T47D (cell line): ENCODE measurements around the gene SOX1.

Source experiments
- DNase-seq, 2 experiments: peaks; one replicate each; pipeline versions ENCODE4 v3.0.0 to v3.0.0-alpha.2; 2011 to 2012; ENCODE audit warnings: low read depth in 1 of 2, low spot score in 1 of 2
- JUND ChIP-seq: IDR thresholded peaks from 2 replicates; pipeline ENCODE4 v1.6.1; 2012; ENCODE audit warnings: low read depth
- in situ Hi-C: cut with HindIII; loops from 2 replicates; pipeline ENCODE4 v1.10.0; 2016; ENCODE audit warnings: low sequenced_read_pairs, low pct_unique_long_range_greater_than_20kb

The SOX1 gene

DNA sequence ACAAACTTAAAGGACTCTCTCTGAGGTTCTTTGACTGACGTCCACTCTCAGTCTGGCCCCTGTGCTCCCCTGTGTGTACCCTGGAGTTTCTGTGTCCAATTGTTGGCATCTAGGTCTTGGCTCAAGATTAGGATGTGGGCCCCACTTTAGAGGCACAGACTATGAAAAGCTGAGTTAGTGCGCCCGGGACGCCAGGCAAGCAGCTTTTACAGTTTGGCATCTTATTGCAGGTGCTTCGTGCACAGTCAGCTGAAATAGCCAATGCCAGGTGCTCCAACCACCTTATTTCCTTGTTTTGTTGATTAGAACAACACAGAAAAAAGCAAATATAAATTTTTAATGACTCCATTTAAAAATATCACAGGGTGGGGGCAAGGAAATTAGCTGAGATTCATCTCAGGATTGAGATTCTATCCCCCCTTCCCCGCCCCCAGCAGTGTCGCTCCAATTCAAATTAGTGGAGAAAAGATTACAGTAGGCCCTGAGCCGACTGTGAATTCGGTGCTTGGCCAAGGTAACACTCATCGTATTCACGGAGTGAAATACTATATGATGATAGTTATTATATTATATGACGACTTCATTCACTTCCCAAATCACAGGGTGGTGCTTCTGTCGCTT is 4.3 kb downstream of the SOX1 start:
- DNase-seq: no peak
- in situ Hi-C loops: no loop called here
- no peak for TF ChIP-seq JUND

DNA sequence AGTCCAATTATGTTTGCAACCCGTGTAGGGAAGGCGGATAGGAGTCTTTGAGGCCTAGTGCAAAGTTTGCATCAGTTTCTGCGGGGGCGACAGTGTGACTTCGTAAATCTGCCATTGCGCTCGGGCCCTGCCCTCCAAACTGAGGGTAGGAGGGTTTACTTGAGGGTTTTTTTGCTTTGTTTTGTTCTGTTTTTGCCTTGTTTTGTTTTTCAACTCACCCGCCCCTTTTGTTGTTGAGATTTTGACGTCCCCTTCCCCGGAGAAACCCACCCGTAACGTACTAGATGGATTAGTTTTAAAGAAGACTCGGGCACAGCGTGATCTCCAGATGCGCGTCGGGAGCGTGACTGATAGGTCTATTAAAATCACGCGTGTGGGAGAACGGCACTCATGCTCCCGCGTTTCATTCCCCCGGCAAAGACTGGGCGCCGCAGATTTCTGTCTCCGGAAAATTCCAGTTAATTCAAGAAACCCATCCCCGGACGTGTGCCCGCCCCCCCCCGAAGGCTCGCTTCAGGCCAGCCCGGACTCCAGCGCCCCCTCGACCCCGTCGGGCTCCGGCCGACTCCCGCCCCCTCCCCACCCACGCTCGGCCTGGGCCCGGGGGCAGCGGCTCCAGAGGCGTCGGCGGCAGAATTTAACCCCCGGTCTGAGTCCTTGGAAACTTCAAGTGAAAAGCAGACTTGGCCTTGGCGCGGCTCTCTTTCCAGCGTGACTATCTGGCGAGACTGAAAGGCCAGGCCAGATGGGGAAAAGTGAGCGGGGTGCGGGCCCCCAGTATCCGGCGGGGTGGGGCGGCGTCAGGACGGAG is 5.0 kb downstream of the SOX1 start:
- in situ Hi-C loops: no loop called here
- TF ChIP-seq JUND: no peak
- DNase-seq: no peak

DNA sequence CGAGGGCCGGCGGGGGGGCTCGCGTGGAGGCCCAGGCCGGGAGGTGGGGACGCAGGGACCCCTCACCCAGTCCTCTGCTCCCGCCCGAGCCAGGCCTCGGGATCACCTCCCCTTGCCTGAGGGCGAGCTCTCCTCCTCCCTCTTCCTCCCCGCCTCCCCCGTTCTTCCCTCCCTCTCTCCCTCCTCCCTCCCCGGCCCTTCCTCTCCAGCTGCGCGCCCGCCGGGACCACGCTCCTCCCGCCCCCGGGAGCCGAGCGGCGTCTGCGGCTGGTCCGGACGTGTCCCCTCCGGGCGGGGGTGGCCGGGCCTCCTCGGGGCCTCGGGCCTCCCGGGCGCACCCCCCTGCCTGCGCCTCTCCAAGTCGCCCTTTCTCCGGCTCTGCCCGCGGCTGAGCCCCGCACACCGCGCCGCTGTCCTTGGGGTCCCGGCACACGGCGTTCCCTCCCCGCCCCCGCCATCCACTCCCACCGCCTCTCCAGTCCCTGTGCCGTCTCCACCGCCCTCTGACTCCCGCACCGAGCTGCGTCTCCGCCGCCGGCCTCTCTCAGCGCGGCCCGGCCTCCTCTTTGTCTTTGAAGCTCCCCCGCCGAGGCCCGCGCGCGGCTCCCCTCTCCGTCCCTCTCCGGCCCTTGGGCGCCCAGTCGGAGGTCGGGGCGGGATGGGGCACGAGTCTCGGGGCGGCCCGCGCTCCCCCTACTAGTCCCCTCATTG is 5.7 kb downstream of the SOX1 start:
- TF ChIP-seq JUND: no peak
- in situ Hi-C loops: no loop called here
- DNase-seq: no peak

DNA sequence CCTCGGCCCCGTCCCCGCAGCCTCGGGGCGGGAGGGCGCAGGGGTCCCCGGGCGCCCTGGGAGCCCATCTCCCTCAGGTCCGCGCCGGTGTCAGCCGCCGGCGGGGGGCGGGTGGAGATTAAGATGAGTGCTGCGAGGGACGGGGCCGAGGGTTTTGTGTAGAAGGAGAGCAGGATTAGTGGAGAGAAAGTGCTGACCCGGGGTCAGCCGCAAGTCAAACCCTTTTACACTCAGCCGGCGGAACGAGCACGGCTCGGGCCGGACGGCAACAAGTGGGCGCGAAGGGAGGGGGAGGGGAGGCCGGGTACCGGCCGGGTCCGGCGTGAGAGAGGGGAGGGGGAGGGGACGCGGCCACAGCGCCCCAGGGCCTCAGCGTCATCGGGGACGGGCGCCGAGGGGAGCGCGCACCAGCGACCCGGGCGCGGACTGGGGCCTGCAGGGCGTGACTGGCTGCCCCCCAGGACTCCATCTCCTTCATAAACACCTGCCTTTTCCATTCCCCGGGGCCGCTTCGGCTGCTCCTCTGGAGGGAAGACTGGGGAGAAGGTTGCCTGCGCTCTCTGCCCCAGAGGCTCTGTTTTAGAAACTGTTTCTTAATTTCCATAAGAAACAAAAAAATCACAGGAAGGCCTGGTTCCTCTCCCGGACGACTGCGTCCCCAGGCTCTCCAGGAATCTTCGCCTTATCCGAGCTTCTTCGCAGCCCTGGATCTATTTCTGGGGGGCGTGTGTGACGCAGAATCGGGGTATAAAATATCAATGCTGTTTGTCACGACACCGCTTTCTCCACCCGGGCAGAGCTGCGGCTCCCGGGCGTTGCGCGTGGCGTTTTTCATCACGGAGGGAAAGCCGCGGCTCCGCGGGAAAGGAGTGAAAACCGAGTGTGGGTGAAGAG is 6.5 kb downstream of the SOX1 start:
- no peak for DNase-seq
- in situ Hi-C loops: no loop called here
- TF ChIP-seq JUND: no peak

DNA sequence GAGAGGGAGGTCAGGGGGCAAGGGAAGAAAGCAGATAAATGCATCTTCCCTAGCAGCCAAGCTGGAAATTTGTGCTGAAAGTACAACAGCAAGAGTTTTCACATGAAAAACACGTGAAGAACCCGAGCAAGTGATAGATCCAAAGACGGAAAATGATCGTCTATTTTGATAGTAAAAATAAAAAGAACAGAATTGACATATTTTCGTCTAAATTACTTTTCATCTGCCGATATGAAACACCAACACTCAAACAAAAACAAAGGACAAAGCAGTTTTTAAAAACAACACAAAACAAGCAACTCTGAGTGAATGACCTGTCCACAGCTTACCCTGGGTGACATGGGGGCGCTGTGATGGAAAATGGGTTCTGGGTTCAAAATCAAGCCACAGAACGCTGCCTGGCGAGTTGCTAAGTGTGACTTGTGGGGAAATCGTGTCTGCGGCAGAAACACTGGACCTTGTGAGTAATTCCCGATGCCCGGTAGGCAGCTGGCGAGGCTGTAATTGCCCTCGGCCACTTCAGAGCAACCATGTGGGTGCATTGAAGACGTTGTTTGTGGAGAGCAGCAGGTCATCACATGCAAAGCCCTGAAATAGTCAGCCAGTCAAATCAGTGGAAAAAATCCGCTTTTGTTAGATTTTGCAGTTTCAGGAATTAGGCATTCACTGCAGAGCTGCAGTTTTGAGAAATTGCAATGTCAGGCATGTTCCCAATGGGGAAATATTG is 7.4 kb downstream of the SOX1 start:
- in situ Hi-C loops: no loop called here
- no peak for DNase-seq
- TF ChIP-seq JUND: no peak

DNA sequence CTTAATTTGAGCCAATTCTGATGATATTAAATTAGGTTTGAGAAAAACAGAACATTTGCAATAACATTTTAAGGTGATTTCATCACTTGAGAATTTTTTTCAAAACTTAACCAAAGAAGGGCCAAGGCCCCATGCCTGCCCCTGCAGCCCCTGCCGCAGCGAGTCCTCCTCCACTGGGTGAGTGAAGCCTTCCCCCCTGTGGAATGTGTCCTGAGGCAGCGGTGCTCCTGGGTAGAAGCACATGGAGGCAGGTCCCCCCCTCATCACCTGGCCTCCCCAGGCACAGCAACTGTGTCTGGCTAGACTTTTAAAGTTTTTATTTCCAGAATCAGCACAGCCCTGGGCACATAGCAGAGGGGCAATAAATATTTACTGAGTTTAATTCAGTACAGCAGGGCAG is 10.8 kb downstream of the SOX1 start:
- TF ChIP-seq JUND: no peak
- DNase-seq: no peak
- in situ Hi-C loops: no loop called here

DNA sequence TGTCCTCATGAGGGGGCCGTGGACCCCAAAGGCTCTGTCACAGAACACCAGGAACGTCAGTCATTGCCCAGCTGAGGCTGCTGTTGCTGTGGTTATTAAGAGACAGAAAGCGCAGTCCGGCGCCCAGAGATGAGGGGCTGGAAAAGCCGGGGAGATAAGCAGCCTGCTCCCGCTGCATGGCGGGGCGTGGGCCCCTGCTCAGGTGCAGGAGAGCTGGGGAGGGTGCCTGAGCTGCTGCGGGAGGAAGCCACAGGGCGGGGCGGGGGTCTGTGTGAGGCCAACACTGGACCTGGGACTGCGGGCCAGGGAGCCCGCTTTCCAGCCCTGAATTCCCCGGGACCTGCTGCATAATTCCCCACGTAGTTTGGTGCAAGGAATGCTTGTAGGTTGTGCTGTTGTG is 11.3 kb downstream of the SOX1 start:
- in situ Hi-C loops: no loop called here
- no peak for TF ChIP-seq JUND
- no peak for DNase-seq

DNA sequence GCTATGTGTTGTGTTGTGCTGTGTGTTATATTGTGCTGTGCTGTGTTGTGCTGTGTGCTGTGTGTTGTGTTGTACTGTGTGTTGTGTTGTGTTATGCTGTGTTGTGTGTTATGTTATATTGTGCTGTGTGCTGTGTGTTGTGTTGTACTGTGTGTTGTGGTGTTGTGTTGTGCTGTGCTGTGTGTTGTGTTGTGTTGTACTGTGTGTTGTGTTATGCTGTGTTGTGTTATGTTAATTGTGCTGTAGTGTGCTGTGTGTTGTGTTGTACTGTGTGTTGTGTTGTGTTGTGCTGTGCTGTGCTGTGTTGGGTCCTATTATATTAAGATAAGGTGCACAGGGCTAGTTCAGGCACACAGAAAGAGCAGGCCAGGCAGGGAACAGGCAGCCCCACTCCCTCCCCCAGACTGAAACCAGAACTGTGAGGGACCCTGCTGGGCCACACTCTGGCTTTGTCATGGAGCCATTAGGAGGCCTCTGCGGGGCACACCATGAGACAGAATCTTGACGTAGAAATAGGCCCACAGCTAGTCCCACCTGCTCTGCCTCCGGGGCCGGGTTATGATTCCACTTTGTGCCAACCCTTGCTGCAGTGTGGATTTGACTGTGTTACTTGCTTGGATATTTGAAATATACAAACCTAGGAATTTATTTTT is 12.1 kb downstream of the SOX1 start:
- TF ChIP-seq JUND: no peak
- no peak for DNase-seq
- in situ Hi-C loops: no loop called here

DNA sequence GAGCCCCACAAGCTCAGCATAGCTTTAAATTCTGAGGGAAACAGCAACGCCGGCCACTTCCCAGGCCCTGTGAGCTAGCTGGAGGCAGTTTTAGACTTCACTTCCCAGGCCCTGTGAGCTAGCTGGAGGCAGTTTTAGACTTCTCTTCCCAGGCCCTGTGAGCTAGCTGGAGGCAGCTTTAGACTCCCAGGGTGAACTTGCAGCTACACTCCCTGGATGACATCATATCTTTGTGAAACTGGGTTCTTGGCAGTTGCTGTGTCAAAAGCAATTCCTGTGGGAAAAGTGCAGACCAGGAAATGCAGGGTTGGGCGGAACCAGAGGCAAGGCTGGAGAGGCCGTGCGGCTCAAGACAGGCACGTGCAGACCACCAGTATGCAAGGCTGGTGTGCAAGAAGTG is 12.7 kb downstream of the SOX1 start:
- no peak for DNase-seq
- in situ Hi-C loops: no loop called here
- no peak for TF ChIP-seq JUND

DNA sequence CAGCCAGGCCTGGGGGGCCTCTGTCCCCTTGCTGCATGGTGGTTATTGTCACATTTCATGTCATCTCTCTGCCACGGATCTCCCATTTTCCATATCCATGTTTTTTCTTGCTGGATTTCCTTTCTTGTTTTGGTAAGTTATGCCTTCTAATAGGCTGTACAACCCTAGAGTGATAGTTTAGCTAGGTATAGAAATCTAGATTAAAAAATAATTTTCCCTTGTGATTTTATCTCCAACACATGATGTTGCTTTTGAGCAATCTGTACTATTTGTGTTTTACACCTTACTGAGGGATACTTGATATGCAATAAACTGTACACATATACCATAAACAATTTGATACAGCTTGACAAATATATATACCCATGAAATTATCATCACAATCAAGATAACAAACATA is 17.0 kb downstream of the SOX1 start:
- in situ Hi-C loops: no loop called here
- DNase-seq: no peak
- TF ChIP-seq JUND: no peak

DNA sequence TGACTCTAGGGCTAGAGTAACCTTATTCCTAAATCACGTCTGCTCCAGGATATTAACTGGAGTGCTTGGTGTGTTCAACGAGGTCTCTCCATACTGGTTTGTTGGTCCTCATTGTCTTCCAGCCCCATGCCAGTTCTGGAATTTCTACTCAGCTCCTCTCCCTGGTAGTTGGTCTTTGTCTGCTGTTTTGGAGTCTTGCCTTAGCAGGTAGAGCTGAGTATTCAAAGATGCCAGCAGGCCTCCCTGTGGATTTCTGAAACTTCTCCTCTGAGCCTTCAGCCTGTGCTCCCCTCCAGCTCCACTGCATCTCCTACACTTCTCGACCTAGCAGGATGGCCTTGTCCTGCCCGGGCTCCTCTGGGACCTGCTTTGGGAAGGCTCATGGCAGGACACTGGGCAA is 25.5 kb downstream of the SOX1 start:
- DNase-seq: no peak
- no peak for TF ChIP-seq JUND
- in situ Hi-C loops: no loop called here

DNA sequence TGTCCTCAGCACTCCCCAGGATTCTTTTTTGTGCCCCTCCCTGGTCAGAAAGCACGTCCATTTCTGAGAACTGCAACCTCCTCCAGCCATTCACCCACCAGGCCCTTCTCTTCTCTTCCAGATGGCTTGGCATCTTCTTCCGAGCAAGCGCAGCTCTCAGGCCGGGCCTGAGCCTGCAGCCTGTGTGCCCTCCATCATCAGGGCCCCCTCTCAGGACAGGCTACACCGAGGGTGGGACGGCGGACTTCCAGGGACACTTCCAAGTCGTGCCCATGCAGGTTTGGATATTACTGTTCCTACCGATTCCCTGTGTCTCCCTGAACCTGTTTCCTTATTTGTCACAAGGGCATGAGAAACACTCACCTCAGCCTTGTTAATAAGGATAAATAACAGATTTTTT is 28.4 kb downstream of the SOX1 start:
- DNase-seq: no peak
- TF ChIP-seq JUND: no peak
- in situ Hi-C loops: no loop called here
